Suppressor macrophage (primary cell): ENCODE results near the gene EXOSC5.
"Not testable (repeated sequence)": the region's sequence is repeated elsewhere in the genome, so short reads cannot be mapped to it uniquely, and the experiment has no call there.

Source experiments
- DNase-seq, 4 experiments: peaks; one replicate each; pipeline ENCODE4 v3.0.0-alpha.2; 2020 to 2022
- total RNA-seq, 17 experiments: gene quantifications; one replicate each; lab custom pipeline; 2026; ENCODE audit warnings: mixed read lengths in 6 of 17, inconsistent platforms in 3 of 17; lab: John Stamatoyannopoulos, UW

Gene EXOSC5
- total RNA-seq: 3.7 to 14.5 (median 6.9) reads per million in 17 experiments

- peak; percentile 100 for DNase-seq
Measured at GRCh38 chr19:41397086-41398049, at the start of gene EXOSC5, which contains the start of gene BCKDHA. Gene EXOSC5, minus strand, starts transcription at chr19:41397359. Its CDS starts 31 bp downstream, at chr19:41397328. Gene BCKDHA, plus strand, starts transcription at chr19:41397818. Its CDS starts 10 bp downstream, at chr19:41397828.

DNA sequence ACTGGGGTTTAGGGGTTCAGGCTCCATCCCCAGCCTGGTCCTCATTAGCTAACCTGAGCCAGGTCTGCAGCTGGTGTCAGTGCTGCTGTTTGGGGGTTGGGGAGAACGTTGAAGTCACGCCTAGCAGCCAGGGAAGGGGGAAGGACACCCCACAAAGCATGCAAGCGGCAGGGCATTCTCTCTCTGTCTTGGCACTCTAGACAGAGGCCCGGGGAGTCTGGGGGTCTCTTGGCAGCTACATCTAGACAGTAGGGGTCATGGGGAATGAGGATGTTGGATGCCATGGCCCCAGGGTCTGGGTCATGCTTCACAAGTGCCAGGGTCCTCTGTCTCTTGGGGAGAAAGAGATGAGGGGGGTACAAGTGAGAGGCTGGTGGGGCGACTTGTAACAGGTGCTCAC is 48.4 kb upstream of the EXOSC5 start:
- no peak for DNase-seq

- DNase-seq: no peak
Measured at GRCh38 chr19:41443813-41444455, 46.8 kb upstream of the EXOSC5 start.

DNA sequence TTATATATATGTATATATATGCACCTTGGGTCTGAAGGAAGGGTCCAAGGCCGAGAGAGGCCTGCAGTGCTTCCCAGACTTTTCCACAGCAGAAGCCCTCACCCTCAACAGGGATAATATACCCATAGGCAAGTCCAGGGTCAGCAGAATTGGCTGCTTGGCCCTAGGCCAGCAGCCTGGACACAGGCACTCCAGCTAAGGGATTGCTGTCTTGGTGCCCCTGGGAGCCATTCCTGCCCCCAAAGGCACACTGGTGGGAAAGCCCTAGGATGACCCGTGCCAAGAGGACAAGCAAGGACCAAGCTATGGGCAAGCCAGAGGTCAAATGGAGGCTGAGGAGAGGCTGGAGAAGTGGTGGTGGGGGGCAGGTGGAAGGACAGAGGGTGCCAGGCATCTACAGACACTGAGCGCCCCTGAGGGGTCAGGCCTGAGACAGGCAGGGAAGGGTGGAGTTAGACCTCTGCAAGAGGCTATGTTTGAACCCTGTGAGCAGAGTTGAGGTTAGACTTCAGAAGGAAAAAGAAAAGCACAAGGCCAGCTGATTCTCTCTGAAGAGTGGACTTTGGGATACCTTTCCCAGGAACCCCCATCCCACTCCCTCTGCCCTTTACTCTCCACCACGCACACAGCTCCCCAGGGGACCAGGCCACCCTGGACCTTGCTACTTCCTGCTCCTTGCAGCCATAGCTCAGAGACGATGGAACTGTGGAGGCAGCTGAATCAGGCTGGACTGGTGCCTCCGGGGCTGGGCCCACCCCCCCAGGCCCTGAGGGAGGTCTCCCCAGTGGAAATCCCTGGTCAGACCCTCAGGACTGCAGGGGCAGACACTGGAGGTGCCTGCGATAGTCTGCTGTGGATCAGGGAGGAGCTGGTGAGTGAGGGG is 45.6 kb upstream of the EXOSC5 start, which contains the start of gene ERICH4:
ERICH4 (plus strand) TSS at position 684 of the 883 bp plus-strand sequence; CDS start at position 698, 14 bp downstream.
- no peak for DNase-seq

- DNase-seq: no peak
Measured at GRCh38 chr19:41441321-41441945, 44.3 kb upstream of the EXOSC5 start.

- peak; percentile 97 to 99 (median 98) for DNase-seq
Measured at GRCh38 chr19:41439441-41440222, 42.5 kb upstream of the EXOSC5 start, which contains the start of gene DMAC2. Gene DMAC2, minus strand, starts transcription at chr19:41439912. Its CDS starts 13 bp downstream, at chr19:41439899.

DNA sequence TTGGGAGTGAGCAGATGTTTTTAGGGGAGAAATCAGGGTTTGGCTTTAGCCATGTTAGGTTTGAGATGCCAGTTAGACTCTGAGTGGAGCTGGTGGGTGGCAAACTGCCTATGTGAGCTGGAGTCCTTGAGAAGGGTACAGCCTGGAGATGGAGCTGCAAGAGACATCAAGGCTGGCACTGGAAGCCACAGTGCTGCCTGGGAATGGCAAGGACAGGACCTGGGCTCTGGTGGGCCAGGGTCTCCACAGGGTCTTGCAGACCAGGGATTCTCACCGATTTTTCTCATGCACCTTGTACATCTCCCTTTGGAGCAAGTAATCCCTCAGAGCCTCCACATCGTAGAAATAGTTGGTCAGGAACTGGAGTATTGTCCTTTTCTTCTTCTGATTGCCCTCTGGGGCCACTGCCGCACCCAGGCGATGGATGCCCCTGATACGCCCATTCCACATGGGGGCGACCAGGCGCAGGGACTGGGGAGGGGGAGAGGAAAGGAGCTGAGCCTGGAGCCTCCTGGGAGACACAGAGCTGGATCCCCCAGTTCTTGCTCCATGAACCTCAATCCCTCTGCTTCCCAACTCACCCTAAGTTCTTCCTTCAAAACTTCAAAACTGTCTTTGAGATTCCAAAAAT is 40.9 kb upstream of the EXOSC5 start:
- no peak for DNase-seq

- DNase-seq: no peak
Measured at GRCh38 chr19:41436674-41436951, 39.5 kb upstream of the EXOSC5 start.

- DNase-seq: no peak
Measured at GRCh38 chr19:41435936-41436673, 38.9 kb upstream of the EXOSC5 start.

DNA sequence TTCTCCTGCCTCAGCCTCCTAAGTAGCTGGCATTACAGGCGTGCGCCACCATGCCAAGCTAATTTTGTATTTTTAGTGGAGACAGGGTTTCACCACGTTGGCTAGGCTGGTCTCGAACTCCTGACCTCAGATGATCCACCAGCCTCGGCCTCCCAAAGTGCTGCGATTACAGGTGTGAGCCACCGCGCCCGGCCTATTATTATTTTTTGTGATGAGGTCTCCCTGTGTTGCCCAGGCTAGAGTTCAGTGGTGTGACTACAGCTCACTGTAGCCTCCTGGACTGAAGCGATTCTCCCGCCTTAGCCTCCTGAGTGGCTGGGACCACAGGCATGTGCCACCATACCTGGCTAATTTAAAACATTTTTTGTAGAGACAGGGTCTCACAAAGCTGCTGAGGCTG is 38.2 kb upstream of the EXOSC5 start:
- not testable (repeated sequence) for DNase-seq

- DNase-seq: peak in 2 of 4 experiments; percentile 24 to 30
Measured at GRCh38 chr19:41434450-41434849, 37.3 kb upstream of the EXOSC5 start.

DNA sequence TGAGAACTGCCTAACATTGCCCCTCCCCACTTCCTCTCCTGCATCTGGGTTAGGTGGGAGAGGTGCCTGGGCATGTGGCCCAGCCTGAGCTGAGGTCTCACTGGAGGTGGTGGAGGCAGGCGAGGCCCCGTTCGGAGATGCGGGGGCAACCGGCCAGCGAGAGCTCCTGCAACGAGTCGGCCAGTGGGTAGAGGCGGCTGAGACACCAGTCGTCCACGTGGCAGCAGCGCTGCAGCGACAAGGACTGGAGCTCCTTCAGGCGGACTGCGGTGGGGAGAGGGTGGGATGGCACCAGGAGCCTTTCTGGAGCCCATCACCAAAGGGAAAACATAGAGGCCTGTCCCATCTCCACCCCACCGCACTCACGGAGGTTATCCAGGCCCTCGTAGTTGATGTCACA is 36.0 kb upstream of the EXOSC5 start:
- DNase-seq: no peak

GRCh38 chr19:41431426-41432386 is 34.5 kb upstream of the EXOSC5 start:
- peak; percentile 73 to 88 (median 80) for DNase-seq

DNA sequence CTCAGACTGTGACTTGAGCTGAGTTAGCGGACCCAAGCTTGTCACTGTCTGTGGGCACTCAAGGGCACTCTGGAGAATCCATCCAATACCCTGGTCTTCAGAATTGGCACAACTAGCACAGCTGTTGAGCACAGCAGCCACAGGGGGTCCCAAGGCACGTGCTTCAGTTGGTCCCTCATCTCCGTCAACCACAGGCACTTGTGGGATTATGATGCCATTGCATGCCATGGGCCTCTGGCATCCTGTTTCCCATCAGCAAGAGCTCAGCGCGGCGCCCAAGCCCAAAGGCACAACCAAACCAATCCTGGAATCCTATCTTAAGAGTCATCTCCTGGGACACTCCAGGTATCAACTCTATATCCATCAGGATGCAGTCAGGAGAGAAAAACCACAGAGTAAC is 33.8 kb upstream of the EXOSC5 start:
- no peak for DNase-seq

GRCh38 chr19:41428481-41428859 is 31.3 kb upstream of the EXOSC5 start:
- no peak for DNase-seq

- DNase-seq: peak in 3 of 4 experiments; percentile 43 to 54 (median 46)
Measured at GRCh38 chr19:41427647-41428480, 30.7 kb upstream of the EXOSC5 start.

DNA sequence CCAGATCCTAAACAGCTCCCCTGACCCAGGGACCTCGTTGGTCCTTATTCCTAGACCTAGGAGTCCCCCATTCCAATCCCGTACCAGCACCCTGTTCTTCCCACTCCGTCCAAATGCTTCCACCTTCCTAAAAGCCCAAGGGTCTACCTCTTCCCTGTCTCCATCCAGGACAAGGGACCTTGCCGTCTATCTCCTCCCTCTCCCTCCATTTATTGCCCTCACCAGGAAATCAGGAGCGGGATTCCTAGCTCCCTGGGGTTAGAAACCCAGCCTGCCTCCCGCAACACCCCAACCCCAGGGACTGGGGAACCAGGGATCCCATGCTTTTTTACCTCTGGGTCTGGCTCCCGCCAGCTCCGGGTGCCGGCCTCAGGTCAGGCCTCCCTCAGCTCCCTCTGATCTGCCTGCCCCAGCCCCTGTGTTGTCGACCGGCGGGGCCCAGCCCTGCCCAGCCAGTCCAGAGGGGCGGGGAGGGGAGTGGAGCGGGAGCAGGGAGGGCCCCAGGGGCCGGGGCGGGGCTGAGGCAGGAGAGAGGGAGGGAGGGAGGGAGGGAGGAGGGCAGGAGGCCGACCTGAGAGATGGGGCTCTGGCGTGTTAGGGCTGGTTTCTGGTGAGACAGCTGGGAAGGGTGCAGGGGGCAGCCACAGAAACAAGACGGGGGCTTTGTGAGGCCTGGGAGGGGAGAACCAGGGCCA is 29.9 kb upstream of the EXOSC5 start, which contains the start of gene B3GNT8:
B3GNT8 (minus strand) TSS at position 423 of the 695 bp plus-strand sequence. CDS start 596 bp downstream, outside the sequence.
- DNase-seq: peak; percentile 62 to 88 (median 74)
